Measurements from ENCODE around the gene SECTM1. TPM values are rescaled to one million over a fixed set of nuclear protein-coding genes. Genes with fewer than 3 reads are reported as not detected.

The SECTM1 gene
- total and polyA plus RNA-seq, 9 donors, result 2.6 to 6.3 (median 3.7) TPM

DNA sequence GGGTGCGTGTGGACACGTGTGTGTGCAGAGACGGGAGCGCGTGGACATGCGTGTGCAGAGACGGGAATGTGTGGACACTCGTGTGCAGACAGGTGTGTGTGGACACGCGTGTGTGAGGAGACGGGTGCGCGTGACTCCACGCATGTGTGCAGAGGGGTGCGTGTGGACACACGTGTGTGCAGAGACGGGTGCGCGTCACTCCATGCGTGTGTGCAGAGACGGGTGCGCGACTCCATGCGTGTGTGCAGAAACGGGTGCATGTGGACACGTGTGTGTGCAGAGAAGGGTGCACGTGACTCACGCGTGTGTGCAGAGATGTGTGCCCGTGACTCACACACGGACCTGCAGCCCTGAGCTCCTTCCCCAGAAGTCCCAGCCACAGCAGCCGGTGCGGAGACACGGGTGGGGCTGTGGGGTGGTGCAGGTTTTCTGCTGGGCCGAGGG lies 13.9 kb downstream of the SECTM1 start:
- Histone ChIP-seq H3K27me3 (ENCODE audit: control insufficient read depth, insufficient read depth, low read length) (peaks cover 55% of the 10 kb centered on the region), H3K4me3 (ENCODE audit: low read length) (no peak overlapping the region), H3K9me3 (replicated peaks; ENCODE audit: control insufficient read depth, low read depth, low read length) (no peaks in the 10 kb centered on the region), H3K36me3 (ENCODE audit: control insufficient read depth, insufficient read depth, low read length) (no peaks in the 10 kb centered on the region), H3K4me1 (ENCODE audit: control insufficient read depth, insufficient read depth, low read length) (peaks cover 9% of the 10 kb centered on the region), H3K27ac (ENCODE audit: low read length) (no peak overlapping the region)
- no peak for DNase-seq
- WGBS (ENCODE audit: insufficient coverage), result 94% methylated on average over 27 of the region's 35 CpGs

GRCh38 chr17:82318772-82319606 lies 14.6 kb downstream of the SECTM1 start:
- Histone ChIP-seq H3K27ac (ENCODE audit: low read length) (no peak overlapping the region), H3K27me3 (ENCODE audit: control insufficient read depth, insufficient read depth, low read length) (peaks cover 56% of the 10 kb centered on the region), H3K9me3 (replicated peaks; ENCODE audit: control insufficient read depth, low read depth, low read length) (no peaks in the 10 kb centered on the region), H3K4me3 (ENCODE audit: low read length) (no peak overlapping the region), H3K4me1 (ENCODE audit: control insufficient read depth, insufficient read depth, low read length) (peaks cover 9% of the 10 kb centered on the region), H3K36me3 (ENCODE audit: control insufficient read depth, insufficient read depth, low read length) (no peaks in the 10 kb centered on the region)
- DNase-seq, result no peak
- 95% methylated on average over 76 of the region's 76 CpGs for WGBS (ENCODE audit: insufficient coverage)

DNA sequence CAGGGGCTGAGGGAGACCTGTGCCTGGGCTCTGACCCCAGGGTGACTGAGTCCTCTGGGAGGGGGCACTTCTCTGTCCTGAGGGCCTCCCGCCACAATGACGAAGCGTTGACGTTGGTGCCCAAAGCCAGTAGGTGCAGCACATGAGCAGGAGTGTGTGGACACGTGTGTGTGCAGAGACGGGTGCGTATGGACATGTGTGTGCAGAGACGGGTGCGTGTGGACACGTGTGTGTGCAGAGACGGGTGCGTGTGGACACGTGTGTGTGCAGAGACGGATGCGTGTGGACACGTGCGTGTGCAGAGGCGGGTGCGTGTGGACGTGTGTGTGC lies 15.4 kb downstream of the SECTM1 start:
- H3K9me3 ChIP-seq (replicated peaks; ENCODE audit: control insufficient read depth, low read depth, low read length), result no peaks in the 10 kb centered on the region
- H3K27ac ChIP-seq (ENCODE audit: low read length), result no peak overlapping the region
- DNase-seq, result no peak
- H3K36me3 ChIP-seq (ENCODE audit: control insufficient read depth, insufficient read depth, low read length), result no peaks in the 10 kb centered on the region
- H3K4me1 ChIP-seq (ENCODE audit: control insufficient read depth, insufficient read depth, low read length), result peaks cover 9% of the 10 kb centered on the region
- no peak overlapping the region for H3K4me3 ChIP-seq (ENCODE audit: low read length)
- WGBS (ENCODE audit: insufficient coverage), result 90% methylated on average over 20 of the region's 20 CpGs
- peaks cover 58% of the 10 kb centered on the region for H3K27me3 ChIP-seq (ENCODE audit: control insufficient read depth, insufficient read depth, low read length)

- WGBS (ENCODE audit: insufficient coverage), result 72% methylated on average over 18 of the region's 26 CpGs
- H3K4me3 ChIP-seq (ENCODE audit: low read length), result no peak within 1 kb of the TSS
- H3K27ac ChIP-seq (ENCODE audit: low read length), result no peak within 1 kb of the TSS
Observed at GRCh38 chr17:82317394-82318168, 16.0 kb downstream of the SECTM1 start, which contains the start of gene CD7. TSS of gene CD7 (minus strand) at chr17:82317608. CDS start at chr17:82317495, 113 bp downstream.

DNA sequence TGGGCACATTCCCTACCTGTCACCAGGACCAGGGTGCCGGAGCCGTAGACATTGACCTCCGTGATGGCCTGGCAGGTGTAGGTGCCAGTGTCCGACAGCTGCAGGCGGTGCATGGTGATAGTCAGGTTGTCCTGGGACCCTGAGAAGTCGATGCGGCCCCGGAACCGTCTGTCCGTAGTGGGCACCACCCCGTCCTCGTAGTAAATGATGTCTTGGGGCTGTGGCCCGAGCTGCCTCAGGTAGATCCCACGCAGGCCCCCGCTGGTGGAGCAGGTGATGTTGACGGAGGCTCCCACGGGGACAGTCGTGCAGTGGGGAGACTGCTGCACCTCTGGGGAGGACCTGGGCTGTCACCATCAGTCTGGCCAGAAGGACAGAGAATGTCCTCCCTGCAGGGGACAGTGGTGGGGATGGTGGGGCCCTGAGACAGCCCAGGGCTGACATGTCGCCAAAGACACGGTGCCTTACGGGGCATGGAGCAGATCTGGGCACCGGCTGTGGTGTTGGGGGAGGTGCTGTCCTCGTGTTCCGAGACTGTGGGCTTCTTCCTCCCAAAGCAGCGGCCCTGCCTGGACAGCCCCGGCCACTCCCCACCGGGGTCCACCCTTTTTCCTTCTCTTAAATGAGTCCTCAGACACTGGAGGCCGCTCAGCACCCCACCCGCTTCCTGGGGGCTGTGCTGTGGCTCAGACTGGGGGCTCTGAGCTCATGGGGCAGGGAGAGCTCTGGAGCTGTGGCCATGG lies 16.7 kb downstream of the SECTM1 start:
- Histone ChIP-seq H3K4me1 (ENCODE audit: control insufficient read depth, insufficient read depth, low read length) (peaks cover 9% of the 10 kb centered on the region), H3K27ac (ENCODE audit: low read length) (no peak overlapping the region), H3K4me3 (ENCODE audit: low read length) (no peak overlapping the region), H3K36me3 (ENCODE audit: control insufficient read depth, insufficient read depth, low read length) (no peaks in the 10 kb centered on the region), H3K9me3 (replicated peaks; ENCODE audit: control insufficient read depth, low read depth, low read length) (no peaks in the 10 kb centered on the region), H3K27me3 (ENCODE audit: control insufficient read depth, insufficient read depth, low read length) (peaks cover 52% of the 10 kb centered on the region)
- no peak for DNase-seq
- 69% methylated on average over 23 of the region's 29 CpGs for WGBS (ENCODE audit: insufficient coverage)

More at GRCh38 chr17:82317394-82318168, 16.0 kb downstream of the SECTM1 start, which contains the start of gene CD7:
- H3K36me3 ChIP-seq (ENCODE audit: control insufficient read depth, insufficient read depth, low read length), result no peaks in the 10 kb centered on the region
- peaks cover 9% of the 10 kb centered on the region for H3K4me1 ChIP-seq (ENCODE audit: control insufficient read depth, insufficient read depth, low read length)
- peaks cover 58% of the 10 kb centered on the region for H3K27me3 ChIP-seq (ENCODE audit: control insufficient read depth, insufficient read depth, low read length)
- H3K9me3 ChIP-seq (replicated peaks; ENCODE audit: control insufficient read depth, low read depth, low read length), result no peaks in the 10 kb centered on the region
- no peak for DNase-seq

- H3K36me3 ChIP-seq (ENCODE audit: control insufficient read depth, insufficient read depth, low read length), result no peaks in the 10 kb centered on the region
- no peaks in the 10 kb centered on the region for H3K9me3 ChIP-seq (replicated peaks; ENCODE audit: control insufficient read depth, low read depth, low read length)
- 7% methylated on average over 28 of the region's 36 CpGs for WGBS (ENCODE audit: insufficient coverage)
- H3K4me3 ChIP-seq (ENCODE audit: low read length), result no peak overlapping the region
- peaks cover 9% of the 10 kb centered on the region for H3K4me1 ChIP-seq (ENCODE audit: control insufficient read depth, insufficient read depth, low read length)
- H3K27ac ChIP-seq (ENCODE audit: low read length), result no peak overlapping the region
- no peak for DNase-seq
- peaks cover 48% of the 10 kb centered on the region for H3K27me3 ChIP-seq (ENCODE audit: control insufficient read depth, insufficient read depth, low read length)
Observed at GRCh38 chr17:82315703-82316358, 17.7 kb downstream of the SECTM1 start.

GRCh38 chr17:82314727-82315605 lies 18.6 kb downstream of the SECTM1 start:
- Histone ChIP-seq H3K4me1 (ENCODE audit: control insufficient read depth, insufficient read depth, low read length) (peaks cover 9% of the 10 kb centered on the region), H3K36me3 (ENCODE audit: control insufficient read depth, insufficient read depth, low read length) (no peaks in the 10 kb centered on the region), H3K9me3 (replicated peaks; ENCODE audit: control insufficient read depth, low read depth, low read length) (no peaks in the 10 kb centered on the region), H3K27me3 (ENCODE audit: control insufficient read depth, insufficient read depth, low read length) (peaks cover 47% of the 10 kb centered on the region), H3K4me3 (ENCODE audit: low read length) (no peak overlapping the region), H3K27ac (ENCODE audit: low read length) (no peak overlapping the region)
- no peak for DNase-seq
- 49% methylated on average over 28 of the region's 32 CpGs for WGBS (ENCODE audit: insufficient coverage)

DNA sequence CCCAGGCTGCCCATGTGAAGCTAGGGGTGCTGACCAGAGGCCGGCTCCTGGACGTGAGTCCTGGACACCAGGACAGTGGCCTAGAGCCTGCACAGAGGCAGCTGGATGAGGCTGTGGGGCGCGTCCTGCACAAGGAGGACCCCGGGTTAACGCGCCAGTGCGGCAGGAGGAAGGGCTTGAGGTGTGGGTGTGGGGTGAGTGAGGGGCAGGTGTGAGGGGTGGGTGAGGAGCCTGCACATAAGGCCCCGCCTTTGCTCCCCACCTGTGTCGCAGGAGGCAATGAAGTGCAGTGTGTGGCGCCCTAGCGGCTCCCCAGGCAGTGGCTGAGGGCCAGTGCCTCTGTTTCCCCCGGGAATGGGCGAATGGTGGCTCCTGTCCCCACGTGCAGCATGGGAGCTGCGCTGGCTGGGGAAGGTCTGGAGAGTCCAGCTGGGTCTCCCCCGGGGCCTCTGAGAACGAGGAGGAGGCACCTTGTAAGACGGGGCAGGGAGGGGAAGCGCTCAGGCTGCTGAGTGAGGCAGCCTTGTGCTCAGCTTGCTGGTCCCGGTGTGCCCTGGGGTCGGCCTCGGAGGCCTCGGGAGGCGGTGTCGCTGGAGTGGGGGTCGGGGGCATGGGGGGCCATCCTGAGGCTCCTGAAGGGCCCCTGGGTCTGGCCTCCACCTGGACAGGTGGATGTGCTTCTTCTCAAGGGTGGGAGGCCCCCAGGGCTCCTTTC lies 19.4 kb downstream of the SECTM1 start:
- Histone ChIP-seq H3K4me3 (ENCODE audit: low read length) (no peak overlapping the region), H3K27me3 (ENCODE audit: control insufficient read depth, insufficient read depth, low read length) (peaks cover 49% of the 10 kb centered on the region), H3K4me1 (ENCODE audit: control insufficient read depth, insufficient read depth, low read length) (peaks cover 9% of the 10 kb centered on the region), H3K9me3 (replicated peaks; ENCODE audit: control insufficient read depth, low read depth, low read length) (no peaks in the 10 kb centered on the region), H3K36me3 (ENCODE audit: control insufficient read depth, insufficient read depth, low read length) (no peaks in the 10 kb centered on the region), H3K27ac (ENCODE audit: low read length) (no peak overlapping the region)
- WGBS (ENCODE audit: insufficient coverage), result 67% methylated on average over 22 of the region's 27 CpGs
- DNase-seq, result no peak

Measured in muscle of leg (tissue), 11 donors.